ENCODE data around the gene DNMT1. TPM values are rescaled to one million over a fixed set of nuclear protein-coding genes. Genes with fewer than 3 reads are reported as not detected.
A peak's percentile ranks its signal among the peaks of the same experiment; 100 is the strongest.
"Not testable (repeated sequence)": the region's sequence is repeated elsewhere in the genome, so short reads cannot be mapped to it uniquely, and the experiment has no call there.

DNMT1 gene
- total RNA-seq, 2 experiments from 2014 or later: 337 to 352 TPM

DNA sequence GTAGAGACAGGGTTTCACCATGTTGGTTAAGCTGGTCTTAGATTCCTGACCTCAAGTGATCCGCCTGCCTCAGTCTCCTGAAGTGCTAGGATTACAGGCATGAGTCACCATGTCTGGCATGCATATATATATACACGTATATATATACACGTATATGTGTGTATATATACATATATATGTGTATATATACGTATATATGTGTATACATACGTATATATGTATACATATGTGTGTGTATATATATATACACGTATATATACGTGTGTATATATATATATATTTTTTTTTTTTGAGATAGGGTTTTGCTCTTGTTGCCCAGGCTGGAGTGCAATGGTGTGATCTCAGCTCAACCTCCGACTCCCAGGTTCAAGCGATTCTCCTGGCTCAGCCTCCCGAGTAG is 11.9 kb downstream of the DNMT1 start:
- no peak for DNase-seq
- Mint-ChIP-seq H3K4me1 (peaks cover 9% of the 10 kb centered on the region), H3K27ac (no peak overlapping the region), H3K27me3 (no peaks in the 10 kb centered on the region), H3K4me3 (no peak overlapping the region), H3K9me3 (no peaks in the 10 kb centered on the region), H3K36me3 (peaks cover 29% of the 10 kb centered on the region)

DNA sequence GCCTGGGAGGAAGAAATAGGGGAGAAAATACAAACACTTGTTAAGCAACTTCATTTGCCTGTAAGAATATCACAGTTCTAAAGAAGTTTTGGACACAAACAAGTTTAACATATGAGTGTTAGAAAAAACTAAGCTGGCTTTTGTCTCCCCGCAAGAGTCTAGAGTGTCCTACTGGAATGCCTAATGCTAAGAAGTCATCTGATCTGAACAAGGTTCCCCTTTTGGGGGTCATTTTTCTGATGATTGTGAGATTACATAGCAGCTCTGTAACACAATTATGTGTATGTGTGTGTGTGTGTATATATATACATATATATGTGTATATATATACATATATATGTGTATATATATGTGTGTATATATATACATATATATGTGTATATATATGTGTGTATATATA is 12.7 kb downstream of the DNMT1 start:
- Mint-ChIP-seq H3K36me3 (peaks cover 27% of the 10 kb centered on the region), H3K27me3 (no peaks in the 10 kb centered on the region), H3K9me3 (no peaks in the 10 kb centered on the region), H3K4me1 (peaks cover 9% of the 10 kb centered on the region), H3K4me3 (no peak overlapping the region), H3K27ac (no peak overlapping the region)
- DNase-seq: no peak

DNA sequence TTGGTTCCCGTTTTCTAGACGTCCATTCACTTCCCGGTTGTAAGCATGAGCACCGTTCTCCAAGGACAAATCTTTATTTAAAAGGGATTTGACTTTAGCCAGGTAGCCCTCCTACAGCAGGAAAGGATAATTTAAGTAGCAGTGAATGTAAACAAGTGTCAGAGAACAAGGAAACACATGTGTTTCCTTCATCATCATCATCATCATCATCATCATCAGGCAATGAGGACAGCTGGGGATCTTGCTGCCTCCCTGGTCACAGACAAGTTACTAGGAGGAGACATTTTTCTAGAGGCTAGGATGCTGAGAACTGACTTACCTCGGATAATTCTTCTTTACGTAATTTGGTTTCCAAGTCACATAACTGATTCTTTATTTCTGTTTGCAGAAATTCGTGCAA is 14.3 kb downstream of the DNMT1 start:
- Mint-ChIP-seq H3K36me3 (peaks cover 33% of the 10 kb centered on the region), H3K27ac (no peak overlapping the region), H3K9me3 (no peaks in the 10 kb centered on the region), H3K4me1 (peaks cover 9% of the 10 kb centered on the region), H3K4me3 (no peak overlapping the region), H3K27me3 (no peaks in the 10 kb centered on the region)
- no peak for DNase-seq

DNA sequence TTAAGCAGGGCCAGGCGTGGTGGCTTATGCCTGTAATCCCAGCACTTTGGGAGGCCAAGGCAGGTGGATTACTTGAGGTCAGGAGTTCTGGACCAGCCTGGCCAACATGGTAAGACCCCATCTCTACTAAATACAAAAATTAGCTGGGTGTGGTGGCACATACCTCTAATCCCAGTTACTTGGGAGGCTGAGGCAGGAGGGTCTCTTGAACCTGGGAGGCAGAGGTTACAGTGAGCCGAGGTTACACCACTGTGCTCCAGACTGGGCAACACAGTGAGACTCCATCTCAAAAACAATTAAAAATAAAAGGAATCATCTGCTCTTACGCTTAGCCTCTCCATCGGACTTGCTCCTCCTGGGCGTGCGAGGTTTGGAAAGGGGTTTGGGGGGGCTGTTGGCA is 14.7 kb downstream of the DNMT1 start:
- H3K36me3 Mint-ChIP-seq: peaks cover 35% of the 10 kb centered on the region
- not testable (repeated sequence) for H3K4me1 Mint-ChIP-seq

DNA sequence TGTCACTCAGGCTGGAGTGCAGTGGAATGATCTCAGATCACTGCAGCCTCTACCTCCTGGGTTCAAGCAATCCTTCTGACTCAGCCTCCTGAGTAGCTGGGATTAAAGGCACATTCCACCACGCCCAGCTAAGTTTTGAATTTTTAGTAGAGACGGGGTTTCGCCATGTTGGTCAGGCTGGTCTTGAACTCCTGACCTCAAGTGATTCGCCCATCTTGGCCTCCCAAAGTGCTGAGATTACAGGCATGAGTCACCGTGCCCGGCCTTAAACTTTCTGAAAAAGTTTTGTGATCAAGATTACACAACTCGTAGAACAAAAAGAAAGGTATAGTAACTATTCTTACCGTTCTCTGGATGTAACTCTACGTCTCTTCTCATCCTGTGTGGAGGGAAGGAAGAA is 21.2 kb downstream of the DNMT1 start:
- peaks cover 45% of the 10 kb centered on the region for H3K36me3 Mint-ChIP-seq

More for the DNA sequence above, 14.7 kb downstream of the DNMT1 start:
- H3K4me3 Mint-ChIP-seq, H3K27ac Mint-ChIP-seq, H3K27me3 Mint-ChIP-seq, H3K9me3 Mint-ChIP-seq, DNase-seq: not testable (repeated sequence)

DNA sequence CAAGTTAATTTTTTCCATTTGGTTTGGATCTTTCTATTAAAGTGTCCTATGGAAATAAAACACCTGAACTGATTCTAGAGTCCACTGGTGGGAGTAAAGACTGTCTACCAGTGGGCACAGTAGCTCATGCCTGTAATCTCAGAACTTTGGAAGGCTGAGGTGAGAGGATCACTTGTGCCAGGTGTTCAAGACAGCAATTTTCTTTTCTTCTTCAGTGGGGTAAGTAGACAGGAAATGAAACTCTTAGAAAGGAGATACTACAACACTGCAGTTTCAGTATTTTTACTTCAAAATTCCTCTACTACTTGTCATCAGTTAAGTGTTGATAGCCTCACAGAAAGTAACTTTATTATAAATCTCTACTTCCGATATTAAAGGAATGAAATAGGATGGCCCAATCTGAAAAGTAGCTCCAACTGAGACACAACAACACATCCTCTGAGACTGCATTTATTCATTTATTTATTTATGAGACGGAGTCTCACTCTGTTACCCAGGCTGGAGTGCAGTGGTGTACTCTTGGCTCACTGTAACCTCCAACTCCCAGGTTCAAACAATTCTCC is 26.3 kb downstream of the DNMT1 start:
- Mint-ChIP-seq H3K36me3 (peaks cover 43% of the 10 kb centered on the region), H3K27ac (peak overlapping the region; percentile 71), H3K9me3 (no peaks in the 10 kb centered on the region), H3K4me1 (peaks cover 7% of the 10 kb centered on the region), H3K4me3 (no peak overlapping the region), H3K27me3 (no peaks in the 10 kb centered on the region)
- DNase-seq: no peak

More for the DNA sequence above, 21.2 kb downstream of the DNMT1 start:
- Mint-ChIP-seq H3K4me1 (peaks cover 5% of the 10 kb centered on the region), H3K9me3 (no peaks in the 10 kb centered on the region), H3K27ac (peak overlapping the region; percentile 3), H3K4me3 (no peak overlapping the region), H3K27me3 (no peaks in the 10 kb centered on the region)
- DNase-seq: no peak

DNA sequence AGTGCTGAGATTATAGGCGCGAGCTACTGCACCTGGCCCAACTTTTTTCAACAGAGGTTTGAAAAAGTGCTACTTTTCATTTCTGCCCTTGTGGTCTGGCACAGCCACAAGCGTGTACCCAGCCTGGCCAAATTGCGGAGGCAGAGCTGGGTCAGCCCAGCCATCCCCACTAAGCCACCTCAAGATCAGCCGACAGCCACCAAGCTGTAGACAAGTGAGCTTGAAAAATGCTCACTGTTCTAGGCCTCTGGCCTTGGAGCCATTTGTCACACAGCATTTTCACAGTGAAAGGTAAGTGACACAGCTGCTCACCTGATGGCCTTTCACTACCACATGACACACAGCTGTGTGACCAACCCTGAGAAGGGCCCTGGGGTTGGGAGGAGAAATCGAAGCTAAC is 27.3 kb downstream of the DNMT1 start:
- DNase-seq: no peak
- no peaks in the 10 kb centered on the region for H3K27me3 Mint-ChIP-seq
- no peaks in the 10 kb centered on the region for H3K9me3 Mint-ChIP-seq
- no peak overlapping the region for H3K4me3 Mint-ChIP-seq
- H3K36me3 Mint-ChIP-seq: peaks cover 42% of the 10 kb centered on the region
- H3K27ac Mint-ChIP-seq: no peak overlapping the region
- H3K4me1 Mint-ChIP-seq: peaks cover 7% of the 10 kb centered on the region

DNA sequence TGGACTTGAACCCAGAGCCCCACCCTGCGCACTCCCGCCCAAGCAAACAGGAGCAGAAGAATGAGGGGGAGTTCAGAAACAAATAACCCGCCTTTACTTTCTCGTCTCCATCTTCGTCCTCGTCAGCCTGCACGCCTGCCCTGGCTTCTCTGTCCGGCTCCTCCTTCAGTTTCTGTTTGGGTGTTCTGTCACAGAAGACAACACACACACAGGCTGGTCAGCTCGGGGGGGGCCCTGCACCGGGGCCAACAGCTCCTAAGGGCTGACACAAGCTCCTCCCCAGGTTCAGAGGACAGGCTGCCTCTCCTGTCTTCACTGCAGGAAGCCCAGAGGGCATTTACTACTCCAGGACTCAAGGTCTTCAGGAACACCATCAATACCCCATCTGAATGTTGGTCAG is 28.3 kb downstream of the DNMT1 start:
- H3K36me3 Mint-ChIP-seq: peaks cover 42% of the 10 kb centered on the region
- H3K9me3 Mint-ChIP-seq, DNase-seq, H3K4me3 Mint-ChIP-seq, H3K27ac Mint-ChIP-seq, H3K27me3 Mint-ChIP-seq, H3K4me1 Mint-ChIP-seq: not testable (repeated sequence)

DNA sequence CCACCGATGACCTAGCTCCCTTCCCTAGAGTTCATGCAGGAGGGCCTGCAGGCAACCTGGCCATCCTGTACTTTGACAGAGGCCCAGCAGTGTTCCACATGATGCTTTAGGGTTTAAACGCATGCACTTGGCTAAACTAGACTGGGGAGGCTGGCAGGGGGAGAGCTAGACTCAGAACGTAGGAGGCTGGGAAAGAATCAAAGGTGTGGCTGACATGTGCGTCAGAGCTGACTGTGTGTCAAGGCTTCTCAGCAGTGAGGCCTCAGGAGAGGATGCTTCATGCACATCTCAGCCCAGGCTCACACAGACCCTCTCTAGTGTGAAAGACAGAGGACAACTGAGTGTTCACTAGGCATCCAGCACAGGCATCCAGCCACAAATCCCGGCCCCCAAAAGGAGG is 28.7 kb downstream of the DNMT1 start:
- Mint-ChIP-seq H3K36me3 (peaks cover 44% of the 10 kb centered on the region), H3K9me3 (no peaks in the 10 kb centered on the region), H3K27ac (peak overlapping the region; percentile 29), H3K4me3 (no peak overlapping the region), H3K4me1 (peaks cover 7% of the 10 kb centered on the region), H3K27me3 (no peaks in the 10 kb centered on the region)
- no peak for DNase-seq

DNA sequence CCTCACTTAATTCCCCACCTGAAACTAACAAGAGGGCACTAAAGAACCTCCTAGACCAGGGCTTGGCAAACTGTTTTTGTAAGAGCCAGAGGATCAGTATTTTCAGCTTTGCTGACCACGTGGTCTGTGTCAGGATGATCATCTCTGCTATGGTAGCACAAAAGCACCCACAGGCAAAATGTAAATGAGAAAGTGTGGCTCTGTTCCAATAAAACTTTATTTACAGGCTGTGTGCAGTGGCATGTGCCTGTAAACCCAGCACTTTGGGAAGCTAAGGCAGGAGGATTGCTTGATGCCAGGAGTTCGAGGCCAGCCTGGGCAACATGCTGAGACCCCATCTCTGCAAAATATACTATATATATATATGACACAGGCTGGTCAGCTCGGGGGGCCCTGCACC is 31.2 kb downstream of the DNMT1 start:
- H3K4me3 Mint-ChIP-seq: no peak overlapping the region
- peaks cover 1% of the 10 kb centered on the region for H3K4me1 Mint-ChIP-seq
- H3K36me3 Mint-ChIP-seq: peaks cover 53% of the 10 kb centered on the region
- peak overlapping the region; percentile 59 for H3K27ac Mint-ChIP-seq
- no peaks in the 10 kb centered on the region for H3K27me3 Mint-ChIP-seq
- no peaks in the 10 kb centered on the region for H3K9me3 Mint-ChIP-seq
- no peak for DNase-seq

DNA sequence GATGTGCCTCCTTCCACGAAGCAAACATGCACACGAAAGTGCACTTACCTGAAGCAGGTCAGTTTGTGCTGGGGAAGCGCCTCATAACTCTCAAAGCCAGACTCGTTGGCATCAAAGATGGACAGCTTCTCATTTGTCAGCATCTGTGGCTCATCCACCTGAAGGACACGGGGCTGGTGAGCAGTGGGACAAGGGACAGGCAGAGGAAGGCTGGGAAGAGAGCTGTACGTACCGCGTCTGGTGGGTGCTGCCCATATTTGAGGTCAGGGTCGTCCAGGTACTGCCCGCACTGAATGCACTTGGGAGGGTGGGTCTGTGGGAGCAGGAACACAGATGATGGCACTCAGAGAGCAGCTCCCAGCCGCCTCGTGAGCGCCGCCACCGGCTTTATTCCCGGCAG is 35.1 kb downstream of the DNMT1 start:
- Mint-ChIP-seq H3K27me3 (no peaks in the 10 kb centered on the region), H3K27ac (no peak overlapping the region), H3K4me3 (no peak overlapping the region), H3K9me3 (no peaks in the 10 kb centered on the region), H3K4me1 (no peaks in the 10 kb centered on the region), H3K36me3 (peaks cover 49% of the 10 kb centered on the region)
- no peak for DNase-seq

DNA sequence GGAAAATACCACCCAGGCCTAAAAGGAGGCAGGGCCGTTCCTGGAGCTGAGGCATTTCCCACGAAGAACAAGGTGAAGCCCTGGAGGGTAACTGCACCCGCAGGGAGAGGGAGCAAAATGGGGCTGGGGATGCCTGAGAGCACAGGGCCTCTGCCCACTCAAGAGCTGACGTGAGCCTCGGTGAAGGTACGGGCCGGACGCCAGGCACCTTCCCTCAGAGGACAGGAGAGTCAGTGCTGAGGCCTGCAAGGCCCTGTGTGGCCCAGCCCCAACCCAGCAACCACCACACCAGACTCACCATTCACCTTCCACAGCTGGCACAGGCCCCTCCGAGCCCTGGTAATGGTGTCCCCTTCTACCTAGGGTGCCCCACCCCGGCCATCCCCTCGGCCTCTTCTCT is 36.3 kb downstream of the DNMT1 start:
- no peak for DNase-seq
- Mint-ChIP-seq H3K27ac (no peak overlapping the region), H3K27me3 (no peaks in the 10 kb centered on the region), H3K36me3 (peaks cover 50% of the 10 kb centered on the region), H3K9me3 (no peaks in the 10 kb centered on the region), H3K4me1 (no peaks in the 10 kb centered on the region), H3K4me3 (no peak overlapping the region)

DNA sequence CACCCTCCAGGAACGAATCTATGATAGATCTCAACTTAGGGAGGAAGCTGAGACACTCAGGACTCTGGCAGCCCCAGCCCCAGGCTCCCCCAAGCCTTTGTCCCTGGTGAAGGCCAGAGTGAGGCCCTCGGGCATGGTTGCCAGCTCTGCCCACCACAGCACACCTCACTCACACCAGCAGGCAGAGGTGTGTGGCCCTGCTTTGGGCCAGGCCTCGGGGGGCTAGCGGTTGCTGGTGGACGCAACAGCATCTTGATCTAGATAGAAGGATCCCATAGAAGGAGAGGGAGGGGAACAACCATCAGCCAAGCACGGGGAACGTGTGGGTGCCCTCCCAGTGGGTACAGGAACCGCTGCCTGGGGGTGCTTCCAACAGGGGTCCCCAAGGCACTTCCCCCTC is 36.7 kb downstream of the DNMT1 start:
- H3K36me3 Mint-ChIP-seq: peaks cover 46% of the 10 kb centered on the region
- H3K27me3 Mint-ChIP-seq: no peaks in the 10 kb centered on the region
- no peaks in the 10 kb centered on the region for H3K9me3 Mint-ChIP-seq
- no peak for DNase-seq
- H3K4me3 Mint-ChIP-seq: no peak overlapping the region
- no peak overlapping the region for H3K27ac Mint-ChIP-seq
- H3K4me1 Mint-ChIP-seq: no peaks in the 10 kb centered on the region

DNA sequence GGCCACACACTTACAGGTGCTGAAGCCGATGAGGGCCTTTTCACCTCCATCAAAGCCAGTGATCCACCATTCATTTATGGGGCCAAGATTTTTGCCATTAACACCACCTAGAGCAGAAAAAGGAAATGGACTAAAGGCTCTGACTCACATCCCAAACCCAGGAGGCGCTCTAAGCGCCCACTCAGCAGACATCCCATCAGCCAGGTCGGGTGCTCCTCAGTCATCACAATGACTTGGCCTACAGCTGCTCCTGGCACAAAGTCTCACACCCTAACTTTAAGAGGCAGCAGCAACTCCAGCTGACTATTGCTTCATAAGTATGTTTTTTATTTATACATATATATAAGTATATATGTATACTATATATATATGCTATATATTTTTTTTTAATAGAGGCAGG is 38.9 kb downstream of the DNMT1 start:
- H3K36me3 Mint-ChIP-seq: peaks cover 45% of the 10 kb centered on the region
- H3K27ac Mint-ChIP-seq: no peak overlapping the region
- H3K27me3 Mint-ChIP-seq: no peaks in the 10 kb centered on the region
- H3K4me1 Mint-ChIP-seq: no peaks in the 10 kb centered on the region
- DNase-seq: no peak
- H3K9me3 Mint-ChIP-seq: no peaks in the 10 kb centered on the region
- no peak overlapping the region for H3K4me3 Mint-ChIP-seq

DNA sequence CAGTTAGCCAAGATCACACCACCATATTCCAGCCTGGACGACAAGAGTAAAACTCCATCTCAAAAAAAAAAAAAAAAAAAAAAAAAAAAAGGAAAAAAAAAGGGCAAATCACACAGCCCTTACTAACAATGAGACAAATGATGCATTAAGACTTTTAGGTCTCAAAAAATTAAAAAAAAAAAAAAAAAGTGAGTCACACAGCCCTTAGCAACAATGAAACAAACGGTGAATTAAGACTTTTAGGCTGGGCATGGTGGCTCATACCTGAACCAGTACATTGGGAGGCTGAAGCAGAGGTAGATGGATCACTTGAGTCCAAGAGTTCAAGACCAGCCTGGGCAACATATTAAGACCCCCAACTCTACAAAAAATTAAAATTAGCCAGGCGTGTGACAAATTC is 42.7 kb downstream of the DNMT1 start:
- no peaks in the 10 kb centered on the region for H3K9me3 Mint-ChIP-seq
- H3K27ac Mint-ChIP-seq: no peak overlapping the region
- no peaks in the 10 kb centered on the region for H3K27me3 Mint-ChIP-seq

DNA sequence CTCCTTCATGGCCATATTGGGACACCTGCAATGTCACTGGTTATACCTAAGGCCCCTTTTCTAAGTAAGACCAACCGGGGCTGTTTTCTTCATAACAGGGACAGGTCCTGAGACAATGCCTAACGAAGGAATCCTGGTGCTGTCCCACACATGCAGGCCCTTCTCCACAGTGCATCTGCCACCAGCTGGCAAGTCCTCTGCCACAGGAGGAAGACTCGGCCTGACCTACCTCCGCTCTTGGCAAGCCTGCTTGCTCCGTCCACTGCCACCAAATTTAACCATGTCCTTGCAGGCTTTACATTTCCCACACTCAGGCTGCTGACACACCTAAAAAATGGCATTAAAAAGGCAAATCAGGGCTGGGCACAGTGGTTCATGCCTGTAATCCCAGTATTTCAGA is 43.2 kb downstream of the DNMT1 start:
- peaks cover 1% of the 10 kb centered on the region for H3K4me1 Mint-ChIP-seq
- H3K27ac Mint-ChIP-seq: peak overlapping the region; percentile 54
- no peak overlapping the region for H3K4me3 Mint-ChIP-seq
- peaks cover 38% of the 10 kb centered on the region for H3K36me3 Mint-ChIP-seq
- no peak for DNase-seq
- H3K9me3 Mint-ChIP-seq: no peaks in the 10 kb centered on the region
- H3K27me3 Mint-ChIP-seq: no peaks in the 10 kb centered on the region

More for the DNA sequence above, 42.7 kb downstream of the DNMT1 start:
- no peak overlapping the region for H3K4me3 Mint-ChIP-seq
- peaks cover 40% of the 10 kb centered on the region for H3K36me3 Mint-ChIP-seq
- no peaks in the 10 kb centered on the region for H3K4me1 Mint-ChIP-seq
- DNase-seq: no peak

DNA sequence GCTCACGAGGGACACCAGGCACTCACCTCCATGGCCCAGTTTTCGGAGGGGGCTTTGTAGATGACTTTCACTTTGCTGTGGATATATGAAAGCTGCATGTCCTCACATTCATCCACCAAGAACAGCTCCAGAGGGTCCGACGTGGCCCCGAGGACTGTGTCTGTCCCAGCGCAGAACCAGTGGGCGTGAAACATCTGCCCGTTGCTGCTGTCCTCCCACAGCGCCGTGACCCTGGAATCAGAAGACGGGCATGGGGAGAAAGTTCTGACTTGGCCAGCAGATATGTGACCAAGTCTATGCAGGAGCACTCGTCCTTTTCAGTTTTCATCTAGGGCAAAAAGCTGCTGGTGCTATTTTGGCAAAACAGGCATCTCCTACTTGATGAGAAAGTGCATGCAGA is 45.3 kb downstream of the DNMT1 start:
- no peak overlapping the region for H3K27ac Mint-ChIP-seq

More for the DNA sequence above, 45.3 kb downstream of the DNMT1 start:
- Mint-ChIP-seq H3K4me1 (peaks cover 13% of the 10 kb centered on the region), H3K4me3 (no peak overlapping the region), H3K9me3 (no peaks in the 10 kb centered on the region), H3K36me3 (peaks cover 48% of the 10 kb centered on the region), H3K27me3 (no peaks in the 10 kb centered on the region)
- no peak for DNase-seq
